Hypothalamus (tissue), 51 donors: Measurements from ENCODE around the gene VASH2.
"Not testable (repeated sequence)": the region's sequence is repeated elsewhere in the genome, so short reads cannot be mapped to it uniquely, and the experiment has no call there.

Experiments
- DNase-seq, 51 donors: peaks; one replicate each; lab custom pipeline; 2025; lab: John Stamatoyannopoulos, UW

The VASH2 gene

GRCh38 chr1:213017447-213018273 is 67.3 kb downstream of the VASH2 start:
- DNase-seq, result no peak

GRCh38 chr1:213019450-213019849 is 69.1 kb downstream of the VASH2 start:
- no peak for DNase-seq

GRCh38 chr1:213020016-213020415 is 69.7 kb downstream of the VASH2 start:
- DNase-seq, result no peak

GRCh38 chr1:213027024-213027423 is 76.7 kb downstream of the VASH2 start:
- not testable (repeated sequence) for DNase-seq

GRCh38 chr1:213032651-213033050 is 82.3 kb downstream of the VASH2 start:
- no peak for DNase-seq

- DNase-seq, result no peak
Measured at GRCh38 chr1:213034713-213035112, 84.4 kb downstream of the VASH2 start.

GRCh38 chr1:213035573-213035972 is 85.2 kb downstream of the VASH2 start:
- DNase-seq, result peak in 1 of 51 donors; percentile 38
